Psoas muscle (tissue), 8 donors: Measurements from ENCODE around the gene PDE6G. TPM values are rescaled to one million over a fixed set of nuclear protein-coding genes. Genes with fewer than 3 reads are reported as not detected.

Experiments used
- ATAC-seq, 4 donors: fragments of 200-7000 bp; cut with Tn5 transposase; one replicate each; pipeline ENCODE4 v1.9.1; 2020; ENCODE audit warnings: moderate library complexity in 3 of 4, mild to moderate bottlenecking in 2 of 4
- DNase-seq, 2 donors: peaks; one replicate each; pipeline ENCODE4 v3.0.0-alpha.2; 2020
- H3K27ac ChIP-seq: fragments of 200-600 bp; one replicate; pipeline ENCODE4 v1.8.0; 2022
- H3K27me3 ChIP-seq, 3 donors: fragments of 200-600 bp in 1 of 3; one replicate each; pipeline versions ENCODE4 v1.6.1 to v1.8.0; 2013 to 2022; ENCODE audit warnings: low read length in 2 of 3, mild to moderate bottlenecking in 2 of 3, moderate library complexity in 1 of 3; ENCODE audit not compliant: insufficient read depth in 3 of 3
- H3K36me3 ChIP-seq, 2 donors: fragments of 200-600 bp in 1 of 2; one replicate each; pipeline versions ENCODE4 v1.6.1 to v1.8.0; 2013 to 2022; ENCODE audit warnings: low read depth in 1 of 2, mild to moderate bottlenecking in 1 of 2, moderate library complexity in 1 of 2; ENCODE audit not compliant: insufficient read depth in 1 of 2
- H3K4me1 ChIP-seq: fragments of 200-600 bp; one replicate; pipeline ENCODE4 v1.8.0; 2022
- H3K4me3 ChIP-seq: fragments of 200-600 bp; one replicate; pipeline ENCODE4 v1.8.0; 2022; ENCODE audit warnings: mild to moderate bottlenecking
- H3K9me3 ChIP-seq: fragments of 200-600 bp; one replicate; pipeline ENCODE4 v1.8.0; 2022
- WGBS, 3 donors: extraction: QIAGEN DNeasy Blood & Tissue Kit; methylation state at CpG; one replicate each; pipeline versions ENCODE4 v1.1.6 to v1.1.7; 2013; 5-methylcytosine and 5-hydroxymethylcytosine counted together
- intact Hi-C, 2 donors: fragments of 100-400 bp; cut with DNase I; formaldehyde crosslinking; loops; one replicate each; pipeline versions ENCODE4 v1.11.0 to v1.14.2; 2022
- polyA plus RNA-seq, 3 donors: library from polyadenylated mRNA; stranded (reverse); fragments of 200-250 nt; gene quantifications; one replicate each; pipeline ENCODE4 v1.2.3, GENCODE V29; 2013
- total RNA-seq, 4 donors: library from RNA; stranded (reverse); fragmentation: NEBNext Ultra II Directional in 2 of 4; extraction: Animal tissue kit (Norgen Biotek cat#: 25700) in 2 of 4; gene quantifications; one replicate each; pipeline versions ENCODE4 v1.2.1 to v1.2.4, GENCODE V29; 2021 to 2023
- TF ChIP-seq, protein P1 (sequence below): fragments of 200-600 bp; IDR thresholded peaks from one replicate; pipeline ENCODE4 v1.8.0; 2022; ENCODE audit warnings: antibody characterized with exemption
- donor health status: healthy with polysubstance abuse.
- donor health status: DM: no; HTN: no; CAD: no; lungs with moderate emphysema.
- donor health status: Bipolar disorder and iron deficiency.
- donor health status: healthy.
- donor health status: DM: yes; HTN: yes; CAD: no.
- donor health status: DM: no; HTN: no; CAD: no.
- donor health status: DM: no; HTN: no; CAD: no.
- donor health status: DM: yes; HTN: yes; CAD: no.

PDE6G gene
- total and polyA plus RNA-seq, 7 donors: 0.25 to 1.5 (median 0.60) TPM; not detected in 3

DNA sequence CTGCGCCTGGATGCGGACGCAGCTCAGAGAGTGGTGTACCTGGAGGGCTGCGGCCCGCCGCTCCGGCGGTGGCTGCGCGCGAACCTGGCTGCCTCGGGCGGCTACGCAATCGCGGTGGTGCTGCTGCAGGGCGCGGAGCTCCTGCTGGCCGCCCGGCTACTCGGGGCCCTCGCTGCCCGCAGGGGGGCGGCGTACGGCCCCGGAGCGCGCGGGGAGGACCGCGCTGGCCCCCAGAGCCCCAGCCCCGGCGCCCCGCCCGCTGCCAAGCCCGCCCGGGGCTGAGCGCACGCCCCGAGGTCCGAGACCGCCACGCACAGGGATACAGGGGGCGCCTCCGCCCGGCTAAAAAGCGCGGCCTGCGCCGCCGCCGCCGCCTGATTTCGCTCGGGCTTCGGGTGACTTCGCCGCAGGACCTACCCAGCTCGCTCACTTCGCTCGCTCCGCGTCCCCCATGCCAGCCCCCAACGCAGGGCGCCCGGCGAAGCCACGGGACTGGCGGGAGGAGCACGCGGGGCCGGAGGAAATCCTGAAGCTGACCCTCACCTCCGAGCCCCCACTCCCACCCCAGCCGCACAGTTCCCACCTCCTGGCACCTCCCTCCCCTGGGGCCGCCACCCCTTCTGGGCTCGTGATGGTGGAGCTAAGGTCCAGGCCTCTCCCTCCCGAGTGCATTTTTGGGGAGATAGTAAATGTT, 8.2 kb downstream of the PDE6G start:
- Histone ChIP-seq H3K4me3 (no peak overlapping the region), H3K9me3 (no peaks in the 10 kb centered on the region), H3K27me3 (peaks cover 0 to 42% (median 18%) of the 10 kb centered on the region in 3 donors), H3K27ac (no peak overlapping the region), H3K36me3 (no peaks in the 10 kb centered on the region), H3K4me1 (no peaks in the 10 kb centered on the region)
- DNase-seq (no peak), ATAC-seq (no peak)
- 4 to 7% (median 5%) methylated on average over 49 to 78 of the region's 78 CpGs for WGBS, 3 donors
- intact Hi-C loops: no loop called here
- TF ChIP-seq, protein P1, sequence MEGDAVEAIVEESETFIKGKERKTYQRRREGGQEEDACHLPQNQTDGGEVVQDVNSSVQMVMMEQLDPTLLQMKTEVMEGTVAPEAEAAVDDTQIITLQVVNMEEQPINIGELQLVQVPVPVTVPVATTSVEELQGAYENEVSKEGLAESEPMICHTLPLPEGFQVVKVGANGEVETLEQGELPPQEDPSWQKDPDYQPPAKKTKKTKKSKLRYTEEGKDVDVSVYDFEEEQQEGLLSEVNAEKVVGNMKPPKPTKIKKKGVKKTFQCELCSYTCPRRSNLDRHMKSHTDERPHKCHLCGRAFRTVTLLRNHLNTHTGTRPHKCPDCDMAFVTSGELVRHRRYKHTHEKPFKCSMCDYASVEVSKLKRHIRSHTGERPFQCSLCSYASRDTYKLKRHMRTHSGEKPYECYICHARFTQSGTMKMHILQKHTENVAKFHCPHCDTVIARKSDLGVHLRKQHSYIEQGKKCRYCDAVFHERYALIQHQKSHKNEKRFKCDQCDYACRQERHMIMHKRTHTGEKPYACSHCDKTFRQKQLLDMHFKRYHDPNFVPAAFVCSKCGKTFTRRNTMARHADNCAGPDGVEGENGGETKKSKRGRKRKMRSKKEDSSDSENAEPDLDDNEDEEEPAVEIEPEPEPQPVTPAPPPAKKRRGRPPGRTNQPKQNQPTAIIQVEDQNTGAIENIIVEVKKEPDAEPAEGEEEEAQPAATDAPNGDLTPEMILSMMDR: no peak

DNA sequence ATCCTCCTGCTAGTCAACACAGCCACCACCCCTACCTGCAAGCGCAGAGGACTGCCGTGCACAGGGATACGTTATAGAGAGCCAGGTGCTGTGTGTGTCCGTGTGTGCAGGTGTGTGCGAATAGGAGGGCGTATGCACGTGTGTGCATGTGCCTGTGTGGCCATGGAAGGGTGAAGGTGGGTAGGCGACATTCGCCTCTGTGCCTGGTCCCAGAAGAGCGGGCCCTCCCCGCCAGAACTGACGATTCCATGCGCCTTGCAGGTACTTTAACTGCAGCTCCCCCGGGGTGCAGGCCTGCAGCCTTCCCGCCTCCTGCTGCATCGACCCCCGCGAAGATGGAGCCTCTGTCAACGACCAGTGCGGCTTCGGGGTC, 8.7 kb downstream of the PDE6G start:
- intact Hi-C loops: no loop called here
- Histone ChIP-seq H3K4me1 (no peaks in the 10 kb centered on the region), H3K36me3 (no peaks in the 10 kb centered on the region), H3K4me3 (no peak overlapping the region), H3K9me3 (no peaks in the 10 kb centered on the region), H3K27ac (no peak overlapping the region), H3K27me3 (peaks cover 0 to 42% (median 18%) of the 10 kb centered on the region in 3 donors)
- 26 to 30% (median 28%) methylated on average over 21 of the region's 21 CpGs for whole genome bisulfite sequencing, 3 donors
- ATAC-seq: no peak
- no peak for DNase-seq
- TF ChIP-seq, protein P1: no peak

DNA sequence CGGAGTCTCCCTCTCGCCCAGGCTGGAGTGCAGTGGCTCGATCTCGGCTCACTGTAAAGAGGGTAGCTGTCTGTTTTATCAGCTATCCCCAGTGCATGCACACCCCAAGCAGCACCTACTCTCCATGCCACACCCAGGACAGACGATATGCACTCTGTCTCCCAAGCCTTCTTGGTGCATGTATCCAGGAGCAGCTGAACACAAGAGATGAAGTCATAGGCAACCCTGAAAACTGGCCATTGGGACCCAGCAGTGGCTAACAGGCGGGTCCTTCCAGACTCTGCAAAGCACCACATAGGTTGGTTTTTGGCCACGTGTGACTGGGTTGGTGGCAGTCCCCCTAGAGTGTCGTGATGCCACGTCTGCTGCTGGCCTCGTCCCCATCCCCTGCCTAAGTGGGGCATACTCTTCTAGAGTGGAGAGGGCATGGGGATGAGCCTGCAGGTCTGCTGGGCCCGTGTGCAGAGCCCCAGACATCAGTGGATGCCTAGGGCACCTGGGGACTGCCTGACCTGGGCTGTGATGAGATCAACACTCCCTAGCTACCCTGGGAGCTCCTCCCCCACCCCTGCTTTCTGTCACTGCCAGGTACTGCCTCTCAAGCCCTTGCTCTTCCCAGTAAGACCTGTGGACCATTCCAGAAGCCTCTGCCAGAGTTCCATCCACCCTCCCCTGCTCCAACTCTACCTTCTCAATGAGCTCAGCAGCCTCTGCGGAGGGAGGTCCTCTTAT, 9.3 kb downstream of the PDE6G start:
- no peaks in the 10 kb centered on the region for H3K4me1 ChIP-seq
- TF ChIP-seq, protein P1: no peak
- WGBS, 3 donors: 58 to 64% (median 58%) methylated on average over 12 of the region's 12 CpGs
- no peak overlapping the region for H3K27ac ChIP-seq
- no peak overlapping the region for H3K4me3 ChIP-seq
- peaks cover 0 to 42% (median 18%) of the 10 kb centered on the region in 3 donors for H3K27me3 ChIP-seq
- no peak for DNase-seq
- no peak for ATAC-seq
- no peaks in the 10 kb centered on the region for H3K36me3 ChIP-seq
- intact Hi-C loops: no loop called here
- H3K9me3 ChIP-seq: no peaks in the 10 kb centered on the region

DNA sequence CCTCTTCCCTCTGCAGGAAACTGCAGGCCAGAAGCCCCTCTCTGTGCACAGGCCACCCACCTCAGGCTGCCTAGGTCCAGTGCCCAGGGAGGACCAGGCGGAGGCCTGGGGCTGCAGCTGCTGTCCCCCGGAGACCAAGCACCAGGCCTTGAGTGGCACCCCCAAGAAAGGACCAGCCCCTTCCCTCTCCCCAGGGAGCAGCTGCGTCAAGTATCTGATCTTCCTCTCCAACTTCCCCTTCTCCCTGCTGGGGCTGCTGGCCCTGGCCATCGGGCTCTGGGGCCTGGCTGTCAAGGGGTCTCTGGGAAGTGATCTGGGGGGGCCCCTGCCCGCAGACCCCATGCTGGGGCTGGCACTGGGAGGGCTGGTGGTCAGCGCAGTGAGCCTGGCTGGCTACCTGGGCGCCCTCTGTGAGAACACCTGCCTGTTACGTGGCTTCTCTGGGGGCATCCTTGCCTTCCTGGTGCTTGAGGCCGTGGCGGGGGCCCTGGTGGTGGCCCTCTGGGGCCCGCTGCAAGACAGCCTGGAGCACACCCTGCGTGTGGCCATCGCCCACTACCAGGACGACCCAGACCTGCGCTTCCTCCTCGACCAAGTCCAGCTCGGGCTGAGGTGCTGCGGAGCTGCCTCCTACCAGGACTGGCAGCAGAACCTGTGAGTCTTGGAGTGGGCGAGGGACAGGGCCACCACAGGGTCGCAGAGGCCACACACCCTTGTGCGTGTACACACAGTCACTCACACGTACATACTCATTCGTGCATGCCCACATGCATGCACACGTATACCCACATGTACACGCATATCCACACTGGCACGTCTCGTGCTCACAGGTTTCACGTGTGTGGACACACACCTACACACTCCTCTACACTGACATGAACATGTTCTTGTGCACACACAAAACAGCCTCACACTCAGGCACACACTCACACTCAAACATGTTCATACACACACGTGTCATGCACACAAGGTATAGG, 11.1 kb downstream of the PDE6G start:
- WGBS, 3 donors: 83 to 88% (median 88%) methylated on average over 27 to 29 of the region's 29 CpGs
- Histone ChIP-seq H3K4me3 (no peak overlapping the region), H3K4me1 (no peaks in the 10 kb centered on the region), H3K9me3 (no peaks in the 10 kb centered on the region), H3K27ac (no peak overlapping the region), H3K36me3 (no peaks in the 10 kb centered on the region), H3K27me3 (peaks cover 0 to 32% (median 16%) of the 10 kb centered on the region in 3 donors)
- no peak for ATAC-seq
- TF ChIP-seq, protein P1: no peak
- no peak for DNase-seq
- intact Hi-C loops: no loop called here
